Activated T-cell treated with anti-CD3 and anti-CD28 coated beads for 24 hours (primary cell): ENCODE data around the gene ARSB.

Experiments used
- DNase-seq: peaks from one replicate; pipeline ENCODE4 v3.0.0-alpha.2; 2020; ENCODE audit warnings: low read depth

The ARSB gene

GRCh38 chr5:78837836-78838235, 147.3 kb downstream of the ARSB start:
- no peak for DNase-seq

- DNase-seq, result no peak
These were observed 149.9 kb downstream of the ARSB start for GRCh38 chr5:78835176-78835575.

GRCh38 chr5:78833284-78833683, 151.8 kb downstream of the ARSB start:
- DNase-seq, result no peak

- DNase-seq, result no peak
These were observed 154.5 kb downstream of the ARSB start for GRCh38 chr5:78830528-78831046.

GRCh38 chr5:78829811-78830527, 155.1 kb downstream of the ARSB start:
- DNase-seq, result no peak

- no peak for DNase-seq
These were observed 157.4 kb downstream of the ARSB start for GRCh38 chr5:78827725-78828124.

GRCh38 chr5:78824831-78825281, 160.3 kb downstream of the ARSB start:
- no peak for DNase-seq

- no peak for DNase-seq
These were observed 161.9 kb downstream of the ARSB start for GRCh38 chr5:78823196-78823595.

GRCh38 chr5:78821536-78822021, 163.5 kb downstream of the ARSB start:
- no peak for DNase-seq

GRCh38 chr5:78819707-78820106, 165.4 kb downstream of the ARSB start:
- DNase-seq, result no peak

- DNase-seq, result no peak
These were observed 165.9 kb downstream of the ARSB start for GRCh38 chr5:78819166-78819565.

- DNase-seq, result no peak
These were observed 168.9 kb downstream of the ARSB start for GRCh38 chr5:78816143-78816765.

GRCh38 chr5:78813906-78814530, 171.1 kb downstream of the ARSB start:
- DNase-seq, result no peak

GRCh38 chr5:78813286-78813685, 171.8 kb downstream of the ARSB start:
- DNase-seq, result no peak

- DNase-seq, result no peak
These were observed 173.2 kb downstream of the ARSB start for GRCh38 chr5:78811866-78812265.

- no peak for DNase-seq
These were observed 173.8 kb downstream of the ARSB start for GRCh38 chr5:78811121-78811817.

GRCh38 chr5:78810098-78810920, 174.8 kb downstream of the ARSB start:
- no peak for DNase-seq

GRCh38 chr5:78809444-78809843, 175.7 kb downstream of the ARSB start:
- no peak for DNase-seq

GRCh38 chr5:78808818-78809217, 176.3 kb downstream of the ARSB start:
- no peak for DNase-seq

GRCh38 chr5:78808380-78808779, 176.7 kb downstream of the ARSB start:
- DNase-seq, result no peak

GRCh38 chr5:78806544-78806943, 178.6 kb downstream of the ARSB start:
- no peak for DNase-seq
